HepG2 (cell line): Measurements from ENCODE around the gene SLC11A1. TPM values are rescaled to one million over a fixed set of nuclear protein-coding genes. Genes with fewer than 3 reads are reported as not detected.
A peak's percentile ranks its signal among the peaks of the same experiment; 100 is the strongest.

Source experiments
- BRD4 ChIP-seq: sonication (generic); formaldehyde crosslinking; IDR thresholded peaks from 2 replicates; pipeline ENCODE4 v1.4.0; 2020; ENCODE audit warnings: missing genetic modification reagents
- HNF4G ChIP-seq, 2 experiments: sonication (generic) in 1 of 2; formaldehyde crosslinking in 1 of 2; IDR thresholded peaks; 2 replicates each; pipeline versions ENCODE4 v1.4.0 to v1.6.1; 2011 to 2020; ENCODE audit warnings: borderline replicate concordance in 2 of 2, low read depth in 2 of 2, mild to moderate bottlenecking in 2 of 2, low read length in 1 of 2, missing genetic modification reagents in 1 of 2, moderate library complexity in 1 of 2
- HNRNPUL1 ChIP-seq: fragments of 200-400 bp; formaldehyde crosslinking; IDR thresholded peaks from 2 replicates; pipeline ENCODE4 v1.6.1; 2017; ENCODE audit warnings: low read depth, mild to moderate bottlenecking, low read length, moderate library complexity
- ISX ChIP-seq: sonication (generic); formaldehyde crosslinking; conservative IDR thresholded peaks from 2 replicates; pipeline ENCODE4 v1.5.0; 2020; ENCODE audit warnings: missing genetic modification reagents
- NFKB2 ChIP-seq: sonication (generic); formaldehyde crosslinking; IDR thresholded peaks from 2 replicates; pipeline ENCODE4 v1.4.0; 2020; ENCODE audit warnings: missing genetic modification reagents, borderline replicate concordance
- REST ChIP-seq, 2 experiments: IDR thresholded peaks; 2 replicates each; pipeline ENCODE4 v1.6.1; 2011 to 2012; ENCODE audit warnings: low read length in 2 of 2, borderline replicate concordance in 1 of 2, low read depth in 1 of 2, mild to moderate bottlenecking in 1 of 2, moderate library complexity in 1 of 2
- SP1 ChIP-seq, 2 experiments: fragments of 450-650 bp in 1 of 2; sonication (generic) in 1 of 2; formaldehyde crosslinking in 1 of 2; IDR thresholded peaks; 2 replicates each; pipeline versions ENCODE4 v1.4.0 to v1.6.1; 2016 to 2020; ENCODE audit warnings: missing genetic modification reagents in 1 of 2
- ZNF282 ChIP-seq: fragments of 450-650 bp; IDR thresholded peaks from 2 replicates; pipeline ENCODE4 v1.6.1; 2018; ENCODE audit not compliant: partially characterized antibody
- ZNF547 ChIP-seq: sonication (generic); formaldehyde crosslinking; IDR thresholded peaks from 2 replicates; pipeline ENCODE4 v1.5.1; 2020; ENCODE audit warnings: mild to moderate bottlenecking, missing genetic modification reagents
- ZNF891 ChIP-seq: sonication (generic); formaldehyde crosslinking; IDR thresholded peaks from 2 replicates; pipeline ENCODE4 v1.5.0; 2020; ENCODE audit warnings: mild to moderate bottlenecking, missing genetic modification reagents
- polyA plus RNA-seq, 8 experiments: library from polyadenylated mRNA; depleted of rRNA in 3 of 8; stranded (reverse) in 7 of 8; unstranded in 1 of 8; fragments of >200 nt; fragmentation: Illumina TruSeq in 4 of 8; extraction: Trizol in 4 of 8; gene quantifications; 2 replicates each; pipeline versions ENCODE4 v1.2.1 to v1.2.3, GENCODE V29; 2011 to 2016; ENCODE audit warnings: low read depth in 4 of 8, missing spikeins in 1 of 8, mixed read lengths in 1 of 8; ENCODE audit not compliant: insufficient read depth in 1 of 8
- total RNA-seq, 5 experiments: library from RNA; depleted of rRNA; stranded (reverse); fragments of >200 nt; fragmentation: Illumina TruSeq; extraction: Trizol; gene quantifications; 2 replicates each; pipeline ENCODE4 v1.2.3, GENCODE V29; 2016; ENCODE audit warnings: low read depth in 1 of 5
- TF ChIP-seq, protein P1 (sequence below): sonication (generic); formaldehyde crosslinking; IDR thresholded peaks from 2 replicates; pipeline ENCODE4 v1.8.0; 2022; ENCODE audit warnings: mild to moderate bottlenecking, missing genetic modification reagents, moderate library complexity
- TF ChIP-seq, protein P2 (sequence below): sonication (generic); formaldehyde crosslinking; conservative IDR thresholded peaks from 2 replicates; pipeline ENCODE4 v1.4.0; 2020; ENCODE audit warnings: missing genetic modification reagents
- TF ChIP-seq, protein P3 (sequence below): sonication (generic); formaldehyde crosslinking; IDR thresholded peaks from 2 replicates; pipeline ENCODE4 v1.4.0; 2020; ENCODE audit warnings: mild to moderate bottlenecking, missing genetic modification reagents

Gene SLC11A1
- total and polyA plus RNA-seq, 2 of the 13 experiments (the other 11 are each of a cell fraction or from before 2014, with no cell fraction given) = 0.33 to 2.3 TPM

- peak; percentile 100 for TF ChIP-seq HNF4G (IDR thresholded peaks at IDR 0.05; ENCODE audit: borderline replicate concordance, low read depth, low read length)
- TF ChIP-seq HNF4G (CRISPR knock-in tag; IDR thresholded peaks at IDR 0.05; ENCODE audit: borderline replicate concordance, low read depth) = peak; percentile 99
- no peak; the same call in 1 of the 2 replicates for TF ChIP-seq NFKB2 (CRISPR knock-in tag)
- peak; percentile 76 for TF ChIP-seq ZNF547 (CRISPR knock-in tag)
- TF ChIP-seq REST (IDR thresholded peaks at IDR 0.05; ENCODE audit: borderline replicate concordance in 1 of 2, low read depth in 1 of 2, low read length in 2 of 2) = peak in 1 of 2 experiments; percentile 48; a peak in 1 of 4 replicates
- TF ChIP-seq, protein P1, sequence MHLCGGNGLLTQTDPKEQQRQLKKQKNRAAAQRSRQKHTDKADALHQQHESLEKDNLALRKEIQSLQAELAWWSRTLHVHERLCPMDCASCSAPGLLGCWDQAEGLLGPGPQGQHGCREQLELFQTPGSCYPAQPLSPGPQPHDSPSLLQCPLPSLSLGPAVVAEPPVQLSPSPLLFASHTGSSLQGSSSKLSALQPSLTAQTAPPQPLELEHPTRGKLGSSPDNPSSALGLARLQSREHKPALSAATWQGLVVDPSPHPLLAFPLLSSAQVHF (CRISPR knock-in tag) = no peak
- no peak for TF ChIP-seq ISX
- TF ChIP-seq, protein P2, sequence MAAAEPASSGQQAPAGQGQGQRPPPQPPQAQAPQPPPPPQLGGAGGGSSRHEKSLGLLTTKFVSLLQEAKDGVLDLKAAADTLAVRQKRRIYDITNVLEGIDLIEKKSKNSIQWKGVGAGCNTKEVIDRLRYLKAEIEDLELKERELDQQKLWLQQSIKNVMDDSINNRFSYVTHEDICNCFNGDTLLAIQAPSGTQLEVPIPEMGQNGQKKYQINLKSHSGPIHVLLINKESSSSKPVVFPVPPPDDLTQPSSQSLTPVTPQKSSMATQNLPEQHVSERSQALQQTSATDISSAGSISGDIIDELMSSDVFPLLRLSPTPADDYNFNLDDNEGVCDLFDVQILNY (CRISPR knock-in tag) = no peak
- TF ChIP-seq, protein P3, sequence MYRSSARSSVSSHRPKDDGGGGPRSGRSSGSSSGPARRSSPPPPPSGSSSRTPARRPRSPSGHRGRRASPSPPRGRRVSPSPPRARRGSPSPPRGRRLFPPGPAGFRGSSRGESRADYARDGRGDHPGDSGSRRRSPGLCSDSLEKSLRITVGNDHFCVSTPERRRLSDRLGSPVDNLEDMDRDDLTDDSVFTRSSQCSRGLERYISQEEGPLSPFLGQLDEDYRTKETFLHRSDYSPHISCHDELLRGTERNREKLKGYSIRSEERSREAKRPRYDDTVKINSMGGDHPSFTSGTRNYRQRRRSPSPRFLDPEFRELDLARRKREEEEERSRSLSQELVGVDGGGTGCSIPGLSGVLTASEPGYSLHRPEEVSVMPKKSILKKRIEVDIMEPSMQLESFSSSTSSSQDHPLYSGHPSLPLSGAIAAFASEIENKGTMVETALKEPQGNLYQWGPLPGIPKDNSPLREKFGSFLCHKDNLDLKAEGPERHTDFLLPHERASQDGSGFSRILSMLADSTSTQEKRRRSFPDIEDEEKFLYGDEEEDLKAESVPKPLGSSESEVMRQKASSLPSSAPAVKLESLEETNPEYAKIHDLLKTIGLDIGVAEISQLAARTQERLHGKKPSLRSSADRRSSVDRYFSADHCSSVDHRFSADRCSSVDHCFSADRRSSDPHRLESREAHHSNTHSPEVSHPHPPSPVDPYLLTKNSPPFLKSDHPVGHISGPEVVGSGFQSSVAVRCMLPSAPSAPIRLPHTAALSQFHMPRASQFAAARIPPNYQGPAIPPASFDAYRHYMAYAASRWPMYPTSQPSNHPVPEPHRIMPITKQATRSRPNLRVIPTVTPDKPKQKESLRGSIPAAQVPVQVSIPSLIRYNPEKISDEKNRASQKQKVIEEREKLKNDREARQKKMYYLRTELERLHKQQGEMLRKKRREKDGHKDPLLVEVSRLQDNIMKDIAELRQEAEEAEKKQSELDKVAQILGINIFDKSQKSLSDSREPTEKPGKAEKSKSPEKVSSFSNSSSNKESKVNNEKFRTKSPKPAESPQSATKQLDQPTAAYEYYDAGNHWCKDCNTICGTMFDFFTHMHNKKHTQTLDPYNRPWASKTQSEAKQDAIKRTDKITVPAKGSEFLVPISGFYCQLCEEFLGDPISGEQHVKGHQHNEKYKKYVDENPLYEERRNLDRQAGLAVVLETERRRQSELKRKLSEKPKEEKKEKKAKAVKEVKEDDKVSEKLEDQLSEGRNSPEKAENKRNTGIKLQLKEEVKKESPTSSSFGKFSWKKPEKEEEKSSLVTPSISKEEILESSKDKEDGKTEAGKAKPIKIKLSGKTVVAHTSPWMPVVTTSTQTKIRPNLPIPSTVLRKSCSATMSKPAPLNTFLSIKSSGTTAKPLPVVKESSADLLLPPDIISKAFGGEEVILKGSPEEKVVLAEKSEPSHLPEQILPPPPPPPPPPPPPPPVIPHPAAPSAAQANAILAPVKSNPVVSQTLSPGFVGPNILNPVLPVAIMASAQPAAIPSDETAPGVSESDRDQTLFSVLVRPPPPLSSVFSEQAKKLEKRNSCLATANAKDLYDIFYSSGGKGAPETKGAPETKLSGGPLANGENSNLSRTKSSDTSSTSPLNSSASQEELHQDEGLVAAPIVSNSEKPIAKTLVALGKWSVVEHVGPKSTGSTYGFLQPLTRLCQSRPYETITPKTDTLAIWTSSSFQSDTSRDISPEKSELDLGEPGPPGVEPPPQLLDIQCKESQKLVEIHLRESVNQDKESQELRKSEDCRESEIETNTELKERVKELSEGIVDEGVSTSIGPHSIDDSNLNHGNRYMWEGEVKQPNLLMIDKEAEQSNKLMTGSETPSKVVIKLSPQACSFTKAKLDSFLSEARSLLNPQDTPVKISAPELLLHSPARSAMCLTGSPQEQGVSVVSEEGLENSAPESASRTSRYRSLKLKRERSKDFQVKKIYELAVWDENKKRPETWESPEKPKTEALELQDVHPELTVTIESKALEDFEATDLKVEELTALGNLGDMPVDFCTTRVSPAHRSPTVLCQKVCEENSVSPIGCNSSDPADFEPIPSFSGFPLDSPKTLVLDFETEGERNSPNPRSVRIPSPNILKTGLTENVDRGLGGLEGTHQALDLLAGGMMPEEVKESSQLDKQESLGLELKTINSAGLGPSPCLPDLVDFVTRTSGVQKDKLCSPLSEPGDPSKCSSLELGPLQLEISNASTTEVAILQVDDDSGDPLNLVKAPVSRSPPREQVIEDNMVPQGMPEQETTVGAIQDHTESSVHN (CRISPR knock-in tag) = no peak
- peak; percentile 42 for TF ChIP-seq ZNF891 (CRISPR knock-in tag)
- no peak for TF ChIP-seq SP1 (IDR thresholded peaks at IDR 0.05)
- TF ChIP-seq SP1 (CRISPR knock-in tag; IDR thresholded peaks at IDR 0.05) = 0 out of 2 replicates have a peak, but pooled peaks have one; percentile 44
- no peak for TF ChIP-seq HNRNPUL1
- peak; percentile 24 for TF ChIP-seq BRD4
- no peak for TF ChIP-seq ZNF282
These were observed 36.8 kb downstream of the SLC11A1 start, which contains the start of gene VIL1 (continued) for GRCh38 chr2:218418717-218419458.
